ENCODE results near the gene GFI1.
A peak's percentile ranks its signal among the peaks of the same experiment; 100 is the strongest.

The GFI1 gene

DNA sequence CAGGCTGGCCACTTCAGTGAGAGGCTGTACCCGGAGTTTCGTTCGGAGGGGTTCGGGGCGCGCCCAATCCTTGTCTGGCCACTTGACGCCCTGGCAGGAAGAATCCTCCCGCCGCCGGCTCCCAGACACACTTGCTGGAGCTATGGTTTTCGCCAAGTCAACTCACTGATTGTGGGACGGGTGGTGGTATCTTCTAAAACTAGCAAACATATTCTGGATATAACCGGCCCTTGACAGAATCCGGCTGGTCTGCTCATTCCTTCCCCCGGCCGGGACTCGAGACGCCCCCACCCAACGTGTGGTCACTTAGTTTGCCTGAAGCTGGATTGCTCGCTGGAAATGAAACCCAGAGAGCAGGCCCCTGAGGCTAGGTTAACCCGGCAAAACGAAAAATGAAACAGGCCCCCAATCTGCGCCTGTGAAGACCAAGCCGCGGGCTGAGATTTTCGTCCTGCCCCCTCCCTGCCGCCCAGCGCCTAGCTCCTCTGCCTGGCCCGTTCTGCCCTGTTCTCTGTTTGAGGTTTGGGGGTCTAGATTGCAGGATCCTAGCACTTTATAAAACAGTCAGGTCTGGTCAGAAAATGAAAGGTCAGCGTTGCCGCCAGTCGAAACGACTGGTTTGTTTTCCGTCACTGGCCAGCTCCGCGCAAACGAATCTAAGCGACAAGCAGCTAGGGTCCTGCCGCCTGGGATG lies 4.6 kb downstream of the GFI1 start:
- Histone ChIP-seq H3K27ac (no peak overlapping the region), H3K4me3 (ENCODE audit: low read depth, low read length) (peak overlapping the region; percentile 27), H3K27me3 (replicated peaks) (peaks cover 59% of the 10 kb centered on the region), H3K36me3 (replicated peaks) (no peaks in the 10 kb centered on the region)
- TF ChIP-seq CTCF (IDR thresholded peaks at IDR 0.05; ENCODE audit: low read depth, low read length, missing control alignments), result no peak
- in situ Hi-C loops (cut with HindIII; ENCODE audit: low pct_ligation_motif_present, low sequenced_read_pairs), result no loop called here
- no peak for DNase-seq

- Histone ChIP-seq H3K4me3 (ENCODE audit: low read depth, low read length) (no peak overlapping the region), H3K27me3 (replicated peaks) (peaks cover 59% of the 10 kb centered on the region), H3K27ac (no peak overlapping the region), H3K36me3 (replicated peaks) (no peaks in the 10 kb centered on the region)
- no peak for TF ChIP-seq CTCF (IDR thresholded peaks at IDR 0.05; ENCODE audit: low read depth, low read length, missing control alignments)
- DNase-seq, result no peak
- in situ Hi-C loops (cut with HindIII; ENCODE audit: low pct_ligation_motif_present, low sequenced_read_pairs), result no loop called here
Measured at GRCh38 chr1:92481599-92481925, 5.2 kb downstream of the GFI1 start.

DNA sequence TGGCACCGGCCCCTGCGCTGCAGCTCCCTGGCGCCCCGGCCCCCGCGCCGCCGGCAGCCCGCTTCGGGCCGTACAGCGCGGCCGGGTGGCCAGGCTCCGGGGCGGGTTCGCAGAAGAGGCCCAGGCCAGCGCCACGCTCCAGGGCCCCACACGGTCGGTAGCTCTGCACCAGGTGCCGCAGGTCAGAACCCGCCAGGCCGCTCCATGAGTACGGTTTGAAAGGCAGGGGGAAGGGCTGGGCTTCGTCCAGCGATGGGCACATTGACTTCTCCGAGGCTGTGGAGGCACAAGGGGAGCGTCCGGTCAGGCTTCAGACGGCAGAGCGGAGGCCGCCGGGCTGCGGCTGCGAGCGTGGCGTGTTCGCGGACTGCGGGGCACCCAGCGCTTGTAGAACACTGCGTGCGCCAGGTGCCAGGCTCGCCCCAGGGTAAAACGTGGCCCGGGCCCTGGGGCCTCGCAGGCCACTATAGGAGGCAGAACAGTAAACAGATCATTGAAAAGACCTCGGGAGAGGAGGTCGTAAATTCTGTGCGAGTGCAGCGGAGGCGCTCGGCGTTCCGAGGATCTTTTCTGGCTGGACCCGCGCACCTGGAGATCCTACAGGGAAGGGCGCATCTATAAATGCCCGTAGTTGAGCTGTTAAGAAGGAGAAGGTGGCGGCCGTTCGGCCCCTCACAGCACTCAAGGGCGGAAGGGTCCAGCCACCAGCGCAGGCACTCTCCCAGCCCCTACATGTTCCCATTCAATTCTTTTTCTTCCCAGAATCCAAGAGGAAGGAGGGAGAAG lies 5.7 kb downstream of the GFI1 start:
- Histone ChIP-seq H3K27me3 (replicated peaks) (peaks cover 59% of the 10 kb centered on the region), H3K4me3 (ENCODE audit: low read depth, low read length) (peak overlapping the region; percentile 15), H3K27ac (no peak overlapping the region), H3K36me3 (replicated peaks) (no peaks in the 10 kb centered on the region)
- DNase-seq, result no peak
- in situ Hi-C loops (cut with HindIII; ENCODE audit: low pct_ligation_motif_present, low sequenced_read_pairs), result no loop called here
- no peak for TF ChIP-seq CTCF (IDR thresholded peaks at IDR 0.05; ENCODE audit: low read depth, low read length, missing control alignments)

DNA sequence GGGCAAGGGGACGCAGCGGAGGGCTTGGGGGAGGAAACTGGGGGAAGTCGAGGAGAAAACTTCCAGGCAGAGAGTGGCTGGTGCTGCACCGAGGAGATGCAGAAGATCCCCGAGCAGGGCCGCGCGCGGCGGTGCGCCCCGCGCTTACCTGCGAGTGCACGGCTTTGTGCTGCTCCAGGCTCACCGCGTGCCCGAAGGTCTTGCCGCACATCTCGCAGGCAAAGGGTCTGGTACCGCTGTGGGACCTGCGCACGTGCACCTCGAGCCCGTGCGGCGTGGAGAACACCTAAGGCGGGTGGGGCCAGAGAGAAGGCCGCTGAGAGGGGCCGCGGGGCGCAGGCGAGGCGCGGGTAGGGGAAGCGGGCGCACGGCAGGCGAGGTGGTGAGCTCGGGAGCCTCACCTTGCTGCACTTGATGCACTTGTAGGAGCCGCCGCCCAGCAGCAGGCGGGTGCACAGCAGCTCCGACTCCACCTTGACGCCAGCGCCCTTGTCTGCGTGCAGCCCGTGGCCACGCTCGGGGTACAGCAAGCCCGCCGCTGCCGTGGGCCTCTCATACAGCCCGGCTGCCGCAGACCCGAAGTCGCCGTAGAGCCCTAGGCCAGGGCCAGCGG lies 6.4 kb downstream of the GFI1 start:
- no peak for DNase-seq
- no peak for TF ChIP-seq CTCF (IDR thresholded peaks at IDR 0.05; ENCODE audit: low read depth, low read length, missing control alignments)
- in situ Hi-C loops (cut with HindIII; ENCODE audit: low pct_ligation_motif_present, low sequenced_read_pairs), result no loop called here
- Histone ChIP-seq H3K27ac (no peak overlapping the region), H3K4me3 (ENCODE audit: low read depth, low read length) (no peak overlapping the region), H3K36me3 (replicated peaks) (no peaks in the 10 kb centered on the region), H3K27me3 (replicated peaks) (peaks cover 59% of the 10 kb centered on the region)

GRCh38 chr1:92479587-92479986 lies 7.1 kb downstream of the GFI1 start:
- DNase-seq, result no peak
- no peaks in the 10 kb centered on the region for H3K36me3 ChIP-seq (replicated peaks)
- H3K27ac ChIP-seq, result no peak overlapping the region
- H3K4me3 ChIP-seq (ENCODE audit: low read depth, low read length), result no peak overlapping the region
- TF ChIP-seq CTCF (IDR thresholded peaks at IDR 0.05; ENCODE audit: low read depth, low read length, missing control alignments), result no peak
- in situ Hi-C loops (cut with HindIII; ENCODE audit: low pct_ligation_motif_present, low sequenced_read_pairs), result no loop called here
- H3K27me3 ChIP-seq (replicated peaks), result peaks cover 54% of the 10 kb centered on the region

Data from brain microvascular endothelial cell (primary cell).